NCI-H2107 treated with DMSO at 0.1 percent for 48 hours (cell line): ENCODE results near the gene CLDN1.
"Not testable (repeated sequence)": the region's sequence is repeated elsewhere in the genome, so short reads cannot be mapped to it uniquely, and the experiment has no call there.

Experiments
- DNase-seq: peaks from one replicate; lab custom pipeline; 2025; ENCODE audit not compliant: unreplicated experiment; lab: John Stamatoyannopoulos, UW

The CLDN1 gene

DNA sequence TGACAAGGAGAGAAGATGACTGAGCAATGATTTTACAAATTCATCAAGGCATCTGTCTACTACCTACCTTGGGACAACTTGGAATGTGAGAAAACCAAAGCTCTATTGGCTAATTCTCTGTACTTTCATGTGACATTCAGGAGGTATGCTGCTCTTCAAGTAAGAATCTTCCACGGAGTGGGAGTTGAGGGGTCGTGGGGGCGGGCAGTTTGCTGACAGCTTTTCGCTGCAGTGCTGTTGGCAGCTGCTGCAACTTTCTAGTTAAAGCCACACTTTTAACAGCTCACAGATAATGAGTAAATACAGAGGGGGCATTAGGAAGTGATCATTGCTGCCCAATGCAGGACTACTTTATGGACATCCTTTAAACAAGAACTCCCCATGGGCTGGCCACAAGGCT lies 22.3 kb downstream of the CLDN1 start:
- DNase-seq: no peak

DNA sequence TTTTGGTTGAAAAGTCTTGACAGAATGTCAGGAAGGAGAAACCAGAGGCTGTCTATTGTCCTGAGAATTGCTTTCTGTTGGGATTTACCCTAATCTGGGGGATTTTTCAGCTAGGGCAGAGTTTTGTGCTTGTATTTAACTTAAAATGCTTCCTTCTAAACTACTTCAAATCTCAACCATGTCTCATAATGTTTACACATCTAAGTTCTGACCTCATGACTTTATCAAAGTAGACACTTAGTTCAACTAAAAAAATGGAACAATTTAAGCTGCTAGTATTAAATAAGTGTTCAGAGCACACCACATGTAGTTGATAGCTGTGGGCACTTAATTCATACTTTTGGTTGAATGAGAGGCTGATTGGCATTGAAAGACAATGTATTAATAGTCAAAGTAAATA lies 28.2 kb downstream of the CLDN1 start:
- no peak for DNase-seq

DNA sequence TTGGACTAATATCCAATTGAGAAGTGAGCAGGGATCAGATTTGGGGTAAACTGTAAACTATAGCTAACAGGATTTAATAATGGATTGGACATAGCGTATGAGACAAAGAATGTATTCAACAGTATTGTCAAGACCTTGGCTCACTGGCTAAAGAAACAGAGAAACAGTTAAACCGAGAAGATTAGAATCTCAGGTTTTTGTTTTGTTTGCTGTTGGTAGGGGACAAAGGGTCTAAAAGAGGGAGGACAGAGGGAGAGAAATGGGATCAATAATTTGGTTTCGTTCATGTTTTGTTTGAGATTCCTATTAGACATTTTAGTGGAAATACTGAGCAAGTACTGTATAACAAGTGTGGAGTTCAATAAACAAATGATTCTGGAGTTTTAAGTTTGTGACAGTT lies 28.6 kb downstream of the CLDN1 start:
- no peak for DNase-seq

DNA sequence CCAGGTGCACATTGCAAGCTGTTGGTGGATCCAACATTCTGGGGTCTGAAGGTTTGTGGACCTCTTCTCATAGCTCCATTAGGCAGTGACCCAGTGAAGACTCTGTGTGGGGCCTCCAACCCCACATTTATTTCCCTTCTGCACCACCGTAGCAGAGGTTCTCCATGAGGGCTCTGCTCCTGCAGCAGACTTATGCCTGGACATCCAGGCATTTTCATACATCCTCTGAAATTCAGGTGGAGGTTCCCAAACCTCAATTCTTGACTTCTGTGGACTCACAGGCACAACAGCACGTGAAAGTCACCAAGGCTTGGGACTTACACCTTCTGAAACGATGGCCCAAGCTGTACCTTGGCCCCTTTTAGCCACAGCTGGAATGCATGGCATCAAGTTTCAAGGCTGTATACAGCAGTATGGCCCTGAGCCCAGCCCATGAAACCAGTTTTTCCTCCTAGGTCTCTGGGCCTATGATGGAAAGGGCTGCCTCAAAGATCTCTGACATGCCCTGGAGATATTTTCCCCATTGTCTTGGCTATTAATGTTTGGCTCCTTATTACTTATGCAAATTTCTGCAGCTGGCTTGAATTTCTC lies 30.2 kb downstream of the CLDN1 start:
- DNase-seq: no peak

DNA sequence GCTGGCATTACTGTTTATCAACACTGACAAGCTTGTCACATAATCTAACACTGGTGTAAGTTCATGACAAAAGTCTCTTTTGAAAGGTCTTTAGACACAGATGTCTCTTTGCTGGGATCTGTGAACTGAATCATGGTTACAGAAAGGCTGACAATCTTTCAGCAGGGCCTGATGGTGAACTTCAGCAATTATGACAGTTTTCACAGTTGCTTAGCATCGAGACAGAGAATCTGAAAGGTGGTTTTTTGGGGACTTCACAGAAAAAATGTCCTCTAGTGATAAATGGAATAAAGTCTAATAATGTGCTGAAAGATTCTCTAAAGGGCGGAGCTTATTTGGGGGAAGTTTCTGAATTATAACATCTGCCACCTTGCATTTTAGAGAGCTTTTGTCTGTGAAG lies 32.3 kb downstream of the CLDN1 start:
- DNase-seq: no peak

DNA sequence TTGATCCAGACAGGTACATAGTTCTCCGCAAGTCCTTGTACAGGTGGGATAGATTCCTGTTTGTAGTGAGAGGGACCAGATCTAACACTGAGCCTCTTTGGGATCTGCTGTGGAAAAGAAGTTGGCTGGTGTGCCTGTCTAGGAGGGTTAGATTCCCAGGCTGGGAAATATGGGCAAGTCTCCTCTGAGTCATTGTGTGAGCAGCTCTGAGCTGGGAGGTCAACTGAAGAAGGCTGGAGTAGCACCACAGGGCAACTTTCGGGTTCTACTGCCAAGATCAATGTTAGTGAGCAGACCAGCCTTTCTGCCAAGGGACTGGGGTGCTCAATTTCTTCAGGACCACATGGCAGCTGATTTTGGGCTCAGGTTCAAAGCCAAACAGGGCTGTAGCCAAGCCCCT lies 33.4 kb downstream of the CLDN1 start:
- no peak for DNase-seq

DNA sequence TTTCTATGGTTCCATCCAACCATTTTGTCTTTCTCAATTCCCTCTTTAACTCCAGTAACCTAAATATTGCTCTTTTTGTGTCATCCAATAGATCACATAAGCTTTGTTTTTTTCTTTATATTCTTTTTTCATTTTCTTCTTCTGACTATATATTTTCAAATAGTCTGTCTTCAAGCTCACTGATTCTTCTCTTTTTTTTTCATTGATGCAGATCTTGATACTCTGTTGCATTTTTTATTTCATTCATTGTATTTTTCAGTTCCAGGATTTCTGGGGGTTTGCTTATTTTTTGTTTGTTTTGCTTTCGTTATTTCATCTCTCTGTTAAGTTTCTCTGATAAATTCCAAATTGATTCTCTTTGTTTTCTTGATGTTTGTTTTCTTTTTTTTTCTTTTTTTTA lies 36.2 kb downstream of the CLDN1 start:
- DNase-seq: no peak

DNA sequence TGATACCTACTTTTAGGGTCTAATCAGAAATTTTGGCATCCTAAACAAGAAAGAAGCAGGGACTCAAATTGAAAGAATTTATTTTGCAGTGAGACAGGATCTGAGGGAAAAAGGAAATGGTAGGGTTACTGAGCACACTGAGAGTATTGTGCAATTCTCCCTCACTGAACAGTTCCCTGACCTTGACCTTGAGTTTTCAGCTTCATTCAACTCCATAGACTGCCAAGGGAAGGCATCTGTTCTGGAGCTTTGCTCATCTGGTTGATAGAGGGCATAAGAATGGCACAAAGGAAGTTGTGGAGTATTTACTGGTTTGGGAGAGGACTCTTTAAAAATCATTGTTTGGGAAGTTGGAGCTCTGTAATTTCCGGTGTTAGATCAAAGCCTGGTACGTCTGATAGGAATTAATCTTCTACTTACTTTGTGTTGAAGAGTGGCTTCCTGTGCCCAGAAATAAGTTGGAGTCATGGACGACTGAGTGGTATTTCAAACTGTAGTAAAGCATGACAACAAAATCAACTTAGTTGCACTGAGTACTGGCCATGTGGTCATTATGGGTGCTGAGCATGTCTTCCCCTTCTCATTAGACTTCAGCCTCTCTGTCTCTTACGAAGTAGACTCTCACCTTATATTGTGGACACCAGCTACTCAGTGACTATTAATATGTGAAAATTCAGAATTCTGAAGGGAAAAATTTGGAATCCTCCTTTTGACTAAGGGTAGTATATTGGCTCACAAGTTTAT lies 40.8 kb downstream of the CLDN1 start:
- DNase-seq: no peak

DNA sequence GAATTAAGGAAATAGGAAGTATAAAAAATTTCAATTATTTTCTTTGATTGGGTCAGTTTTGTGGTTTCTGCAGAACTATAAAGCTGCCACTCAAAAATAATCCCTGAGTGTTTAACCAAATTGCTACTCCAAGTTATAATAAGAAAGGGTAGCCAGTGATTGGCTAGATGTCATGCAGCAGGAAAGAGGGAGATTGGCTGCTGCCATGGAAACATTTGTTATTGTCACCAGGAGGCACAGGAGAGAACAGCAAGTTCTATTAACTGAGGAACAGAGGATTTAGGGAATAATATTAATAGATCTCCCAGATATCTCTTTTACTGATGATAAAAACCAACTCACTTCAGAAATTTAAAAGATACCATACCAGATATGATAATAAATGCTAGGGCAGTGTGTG lies 42.6 kb downstream of the CLDN1 start:
- DNase-seq: no peak

DNA sequence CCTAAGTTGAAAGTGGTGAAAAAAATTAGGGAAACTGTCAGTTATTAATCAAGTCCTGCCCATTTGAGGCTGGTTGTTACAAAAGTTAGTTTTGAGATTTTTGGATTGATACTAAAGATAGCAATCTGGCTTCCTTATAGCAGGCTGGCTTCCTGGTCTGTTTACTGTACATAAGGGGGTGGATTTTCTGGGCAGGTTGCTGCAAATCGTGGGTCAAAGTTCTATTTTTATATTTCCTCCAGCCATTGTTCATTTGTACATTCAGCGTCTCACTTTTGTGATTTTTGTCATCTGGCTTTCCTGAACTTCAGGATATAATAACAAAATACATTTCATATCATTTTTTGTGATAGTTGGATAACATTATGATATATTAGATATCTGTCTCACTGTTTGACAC lies 49.5 kb downstream of the CLDN1 start:
- no peak for DNase-seq

DNA sequence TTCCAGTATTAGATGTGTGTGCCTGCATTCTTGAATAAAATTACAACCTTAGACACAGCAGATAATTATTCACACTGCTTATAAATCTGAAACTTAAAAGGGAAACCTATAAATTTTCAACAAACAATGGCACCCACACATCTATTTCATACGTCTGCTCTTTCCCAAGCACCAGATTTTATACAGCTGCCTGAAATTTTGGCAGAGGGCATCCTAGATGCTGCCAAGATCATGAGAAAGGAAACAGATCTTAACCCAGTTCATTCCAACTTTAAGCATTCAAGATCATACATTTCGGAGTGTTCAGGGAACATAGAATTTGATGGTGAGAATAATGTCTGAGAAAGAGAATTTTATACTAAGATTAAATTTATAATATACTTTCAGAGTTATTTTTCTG lies 53.1 kb downstream of the CLDN1 start:
- no peak for DNase-seq

DNA sequence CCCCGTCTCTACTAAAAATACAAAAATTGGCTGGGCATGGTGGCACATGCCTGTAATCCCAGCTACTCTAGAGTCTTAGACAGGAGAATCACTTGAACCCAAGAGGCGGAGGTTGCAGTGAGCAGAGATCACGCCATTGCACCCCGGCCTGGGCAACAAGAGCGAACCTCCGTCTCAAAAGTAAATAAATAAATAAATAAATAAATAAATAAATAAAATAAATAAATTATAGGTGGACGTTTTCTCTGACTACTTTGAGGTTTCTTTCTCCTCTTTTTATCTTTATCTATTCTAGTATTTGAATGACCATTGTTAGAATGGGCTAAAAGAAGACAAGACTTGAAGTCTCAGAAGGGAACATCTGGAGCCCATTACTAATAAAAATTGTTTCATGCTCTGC lies 54.8 kb downstream of the CLDN1 start:
- DNase-seq: not testable (repeated sequence)

DNA sequence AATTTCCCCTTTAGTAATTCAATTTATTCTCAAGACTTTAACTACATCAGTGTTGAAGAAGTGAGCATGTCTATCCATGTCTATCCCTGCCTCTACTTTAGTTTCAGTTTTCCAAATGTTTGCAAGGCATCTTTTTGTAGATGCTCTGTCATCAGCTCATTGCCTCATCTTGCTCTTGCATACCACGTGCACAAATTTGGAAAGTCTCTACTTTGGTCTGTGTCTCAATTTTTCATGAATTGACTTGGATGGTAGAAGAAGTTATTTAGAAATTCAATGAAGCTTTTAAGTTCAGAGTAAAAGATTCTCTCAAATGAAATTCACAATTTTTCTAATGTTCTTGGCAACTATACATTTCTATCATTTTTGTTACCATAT lies 55.3 kb downstream of the CLDN1 start:
- no peak for DNase-seq

DNA sequence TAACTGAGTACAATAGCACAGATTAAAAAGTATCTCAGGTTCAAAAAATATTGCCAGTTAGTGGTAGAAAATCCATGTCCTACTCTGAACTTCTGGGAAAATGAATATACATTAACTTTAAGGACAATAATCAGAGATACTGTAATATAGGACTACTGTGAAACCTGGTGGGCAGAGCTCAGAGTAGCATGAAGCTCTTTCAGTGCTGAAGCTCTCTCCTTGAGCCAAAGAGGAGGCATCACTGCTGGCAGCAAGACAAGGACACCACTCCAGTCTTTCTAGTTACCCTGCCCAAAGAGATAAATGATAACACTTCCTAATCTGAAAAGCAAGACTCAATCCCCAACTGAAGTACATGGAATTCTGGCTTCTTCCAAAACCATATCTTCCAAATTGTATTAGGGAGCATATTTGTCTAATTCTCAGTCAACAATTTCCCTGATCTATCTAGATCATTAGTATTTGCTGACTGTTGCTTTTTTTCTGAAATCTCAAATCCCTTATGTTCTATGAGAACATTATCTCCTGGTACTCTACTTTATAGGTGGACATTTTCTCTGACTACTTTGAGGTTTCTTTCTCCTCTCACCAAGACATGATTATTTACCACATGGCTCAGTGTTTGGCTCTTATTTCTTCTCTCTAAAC lies 55.9 kb downstream of the CLDN1 start:
- no peak for DNase-seq

DNA sequence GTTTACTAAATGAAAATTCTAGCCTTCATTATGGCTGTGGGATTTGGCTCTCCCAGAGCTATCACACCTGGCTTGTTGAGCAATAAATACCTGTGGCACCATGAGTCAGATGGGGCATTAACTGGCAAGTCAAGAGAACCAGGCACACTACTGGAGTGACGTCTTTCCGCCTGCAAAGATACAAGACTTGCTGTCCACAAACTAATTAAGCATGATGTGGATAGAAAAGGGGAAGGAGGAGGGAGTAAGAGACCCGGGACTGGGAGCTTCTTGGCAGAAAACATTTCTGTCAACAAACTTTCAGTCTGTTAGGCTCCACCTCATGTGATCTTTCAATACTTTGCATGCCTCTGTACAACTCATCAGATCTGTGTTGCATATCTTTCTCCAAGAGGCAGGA lies 56.5 kb downstream of the CLDN1 start:
- no peak for DNase-seq

DNA sequence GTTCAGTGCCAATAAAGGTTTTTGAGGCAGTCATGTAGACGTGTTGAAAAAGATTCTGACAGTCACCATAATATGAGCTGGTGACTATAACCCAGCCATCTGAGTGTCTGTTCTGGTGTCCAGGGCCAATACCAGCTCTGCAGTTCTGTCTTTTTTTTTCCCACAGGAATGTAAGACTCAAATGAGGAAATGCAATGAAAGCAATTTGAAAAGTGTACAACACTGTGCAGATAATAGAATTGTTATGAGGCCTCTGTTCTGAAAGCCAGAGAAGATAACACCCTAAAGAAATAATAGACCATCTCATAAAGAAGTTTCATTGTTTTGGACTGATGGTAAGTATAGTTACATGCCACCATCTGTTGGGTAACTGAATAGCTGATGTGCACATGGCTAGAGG lies 57.1 kb downstream of the CLDN1 start:
- no peak for DNase-seq

DNA sequence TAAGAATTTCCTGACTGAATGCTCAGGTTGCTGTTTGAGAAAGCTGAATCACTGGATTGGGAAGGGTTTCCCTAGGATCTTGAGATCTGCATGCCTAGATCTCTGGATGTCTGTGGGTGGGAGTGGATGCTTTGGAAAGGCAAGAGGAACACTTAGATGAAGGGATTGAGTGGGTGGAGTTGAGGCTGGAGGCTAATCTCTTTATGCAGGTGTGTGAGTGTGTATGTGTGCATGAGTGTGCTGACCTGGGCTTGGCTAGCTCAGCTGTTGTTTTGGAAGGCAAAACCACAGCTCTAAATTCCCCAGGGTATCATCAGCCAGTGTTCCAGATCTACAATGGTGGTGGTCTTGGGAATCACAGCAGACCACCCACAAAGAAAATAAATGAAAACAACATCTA lies 60.5 kb downstream of the CLDN1 start:
- no peak for DNase-seq

DNA sequence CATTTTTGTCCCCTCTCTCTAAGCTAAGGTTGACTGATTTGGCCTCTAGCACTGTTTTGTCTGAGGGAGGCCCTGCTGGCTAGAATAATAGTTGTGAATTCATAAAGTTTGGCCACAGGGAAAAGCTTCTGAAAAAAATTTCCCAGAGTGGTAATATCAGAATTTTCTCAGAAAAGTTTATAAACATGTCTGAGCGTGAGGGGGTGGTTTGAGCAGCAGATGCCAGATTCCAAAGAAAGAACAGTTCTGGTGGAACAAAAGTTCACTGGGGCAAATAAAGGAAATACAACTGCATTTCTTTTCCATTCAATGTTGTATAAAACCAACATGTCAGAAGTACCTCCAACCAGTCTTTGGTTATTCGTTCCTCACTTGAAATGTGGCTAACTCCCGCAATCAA lies 61.2 kb downstream of the CLDN1 start:
- no peak for DNase-seq

DNA sequence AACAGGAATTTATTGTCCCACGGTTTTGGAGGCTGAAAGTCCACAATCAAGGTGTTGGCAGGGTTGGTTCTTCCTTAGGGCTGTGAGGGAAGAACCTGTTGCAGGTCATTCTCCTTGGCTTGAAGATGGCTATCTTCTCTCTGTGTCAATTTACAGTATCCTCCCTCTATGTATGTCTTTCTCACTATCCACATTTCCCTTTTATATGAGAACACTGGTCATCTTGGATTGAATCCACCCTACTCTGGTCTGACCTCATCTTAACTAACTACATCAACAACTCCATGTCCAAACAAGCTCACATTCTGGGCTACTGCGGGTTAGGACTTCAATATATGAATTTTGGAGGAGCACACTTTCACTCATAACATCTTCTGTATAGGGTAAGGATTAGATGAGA lies 61.9 kb downstream of the CLDN1 start:
- no peak for DNase-seq

DNA sequence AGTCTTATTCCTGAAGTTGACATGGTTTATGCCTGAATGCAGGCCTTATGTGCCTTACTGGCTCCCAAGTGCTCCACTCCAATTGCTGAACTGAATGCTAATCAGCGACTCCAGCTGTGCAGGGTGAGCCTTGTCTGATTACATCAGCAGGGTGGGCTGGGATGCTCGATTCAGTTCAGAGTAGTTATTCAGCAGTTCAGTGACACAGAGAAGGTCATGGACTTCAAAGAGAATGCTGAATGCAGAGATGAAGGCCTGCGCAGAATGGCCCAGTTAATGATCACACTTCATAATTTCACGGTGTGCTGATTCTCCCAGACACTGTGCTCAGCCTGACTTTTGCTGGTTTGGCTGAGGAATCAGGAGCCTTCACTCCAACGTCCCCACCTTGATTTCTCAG lies 63.6 kb downstream of the CLDN1 start:
- DNase-seq: no peak
